GM12801 (cell line): ENCODE measurements around the gene POLR2E.

Experiments used
- TF ChIP-seq, protein P1 (sequence below): IDR thresholded peaks from one replicate; pipeline ENCODE4 v1.5.1; 2011; ENCODE audit warnings: control low read depth; ENCODE audit not compliant: insufficient read length; ENCODE audit errors: extremely low read depth

POLR2E gene

DNA sequence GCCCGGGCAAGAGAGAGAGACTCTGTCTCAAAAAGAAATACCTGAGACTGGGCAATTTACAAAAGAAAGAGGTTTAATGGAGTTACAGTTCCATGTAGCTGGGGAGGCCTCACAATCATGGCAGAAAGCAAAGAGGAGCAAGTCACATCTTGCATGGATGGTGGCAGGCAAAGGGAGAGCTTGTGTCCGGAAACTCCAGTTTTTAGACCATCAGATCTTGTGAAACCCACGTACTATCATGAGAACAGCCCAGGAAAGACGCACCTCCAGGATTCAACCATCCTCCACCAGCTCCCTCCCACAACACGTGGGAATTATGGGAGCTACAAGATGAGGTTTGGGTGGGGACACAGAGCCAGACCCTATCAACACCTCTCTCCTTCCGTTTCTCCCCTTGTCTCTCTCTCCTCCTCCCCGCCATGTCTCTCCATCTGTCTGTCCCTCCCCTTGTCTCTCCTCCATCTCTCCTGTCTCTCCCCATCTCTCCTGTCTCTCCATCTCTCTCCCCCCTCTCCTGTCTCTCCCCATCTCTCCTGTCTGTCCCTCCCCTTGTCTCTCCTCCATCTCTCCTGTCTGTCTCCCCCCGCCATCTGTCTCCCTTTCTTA is 10.0 kb downstream of the POLR2E start:
- TF ChIP-seq, protein P1, sequence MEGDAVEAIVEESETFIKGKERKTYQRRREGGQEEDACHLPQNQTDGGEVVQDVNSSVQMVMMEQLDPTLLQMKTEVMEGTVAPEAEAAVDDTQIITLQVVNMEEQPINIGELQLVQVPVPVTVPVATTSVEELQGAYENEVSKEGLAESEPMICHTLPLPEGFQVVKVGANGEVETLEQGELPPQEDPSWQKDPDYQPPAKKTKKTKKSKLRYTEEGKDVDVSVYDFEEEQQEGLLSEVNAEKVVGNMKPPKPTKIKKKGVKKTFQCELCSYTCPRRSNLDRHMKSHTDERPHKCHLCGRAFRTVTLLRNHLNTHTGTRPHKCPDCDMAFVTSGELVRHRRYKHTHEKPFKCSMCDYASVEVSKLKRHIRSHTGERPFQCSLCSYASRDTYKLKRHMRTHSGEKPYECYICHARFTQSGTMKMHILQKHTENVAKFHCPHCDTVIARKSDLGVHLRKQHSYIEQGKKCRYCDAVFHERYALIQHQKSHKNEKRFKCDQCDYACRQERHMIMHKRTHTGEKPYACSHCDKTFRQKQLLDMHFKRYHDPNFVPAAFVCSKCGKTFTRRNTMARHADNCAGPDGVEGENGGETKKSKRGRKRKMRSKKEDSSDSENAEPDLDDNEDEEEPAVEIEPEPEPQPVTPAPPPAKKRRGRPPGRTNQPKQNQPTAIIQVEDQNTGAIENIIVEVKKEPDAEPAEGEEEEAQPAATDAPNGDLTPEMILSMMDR, result no peak

DNA sequence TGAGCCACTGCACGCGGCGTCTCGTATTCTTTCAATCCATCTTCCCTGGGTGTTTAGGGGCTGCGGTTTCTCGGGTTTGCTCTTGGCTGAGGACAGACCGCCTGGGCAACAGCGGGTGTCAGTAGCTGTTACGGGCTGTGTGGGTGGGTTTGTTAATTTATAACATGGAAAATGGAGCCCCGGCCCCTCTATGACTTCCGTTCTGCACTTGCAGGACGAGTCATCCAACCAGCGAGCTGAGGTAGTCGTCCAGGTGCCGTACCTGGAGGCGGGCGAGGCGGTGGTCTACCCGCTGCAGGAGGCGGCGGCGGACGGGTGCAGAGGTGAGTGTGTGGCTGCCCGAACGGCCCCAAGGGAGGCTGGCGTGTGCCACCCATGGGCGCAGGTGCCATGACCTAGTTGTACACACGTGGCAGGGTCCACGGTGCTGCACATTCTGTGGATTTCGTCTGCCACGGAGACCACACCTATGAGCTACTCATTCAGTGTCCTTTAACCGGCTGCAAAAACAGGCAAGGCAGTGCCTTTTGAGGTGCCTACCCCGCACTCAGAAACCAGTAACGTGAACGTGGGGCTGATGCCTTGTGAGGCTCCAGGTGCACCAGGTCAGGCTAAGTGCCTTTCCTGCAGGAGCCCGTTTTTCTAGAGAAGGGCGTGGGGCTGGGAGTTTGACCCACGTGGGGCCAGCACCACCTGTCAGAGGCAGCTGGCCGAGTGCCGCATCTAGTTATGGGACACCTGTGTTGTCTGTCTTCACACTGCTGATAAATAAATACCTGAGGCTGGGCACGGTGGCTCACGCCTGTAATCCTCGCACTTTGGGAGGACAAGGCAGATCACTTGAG is 10.9 kb downstream of the POLR2E start:
- TF ChIP-seq, protein P1, result no peak

- TF ChIP-seq, protein P1, result no peak
Measured at GRCh38 chr19:1082928-1083816, 12.0 kb downstream of the POLR2E start.

GRCh38 chr19:1082165-1082927 is 12.8 kb downstream of the POLR2E start:
- TF ChIP-seq, protein P1, result no peak

DNA sequence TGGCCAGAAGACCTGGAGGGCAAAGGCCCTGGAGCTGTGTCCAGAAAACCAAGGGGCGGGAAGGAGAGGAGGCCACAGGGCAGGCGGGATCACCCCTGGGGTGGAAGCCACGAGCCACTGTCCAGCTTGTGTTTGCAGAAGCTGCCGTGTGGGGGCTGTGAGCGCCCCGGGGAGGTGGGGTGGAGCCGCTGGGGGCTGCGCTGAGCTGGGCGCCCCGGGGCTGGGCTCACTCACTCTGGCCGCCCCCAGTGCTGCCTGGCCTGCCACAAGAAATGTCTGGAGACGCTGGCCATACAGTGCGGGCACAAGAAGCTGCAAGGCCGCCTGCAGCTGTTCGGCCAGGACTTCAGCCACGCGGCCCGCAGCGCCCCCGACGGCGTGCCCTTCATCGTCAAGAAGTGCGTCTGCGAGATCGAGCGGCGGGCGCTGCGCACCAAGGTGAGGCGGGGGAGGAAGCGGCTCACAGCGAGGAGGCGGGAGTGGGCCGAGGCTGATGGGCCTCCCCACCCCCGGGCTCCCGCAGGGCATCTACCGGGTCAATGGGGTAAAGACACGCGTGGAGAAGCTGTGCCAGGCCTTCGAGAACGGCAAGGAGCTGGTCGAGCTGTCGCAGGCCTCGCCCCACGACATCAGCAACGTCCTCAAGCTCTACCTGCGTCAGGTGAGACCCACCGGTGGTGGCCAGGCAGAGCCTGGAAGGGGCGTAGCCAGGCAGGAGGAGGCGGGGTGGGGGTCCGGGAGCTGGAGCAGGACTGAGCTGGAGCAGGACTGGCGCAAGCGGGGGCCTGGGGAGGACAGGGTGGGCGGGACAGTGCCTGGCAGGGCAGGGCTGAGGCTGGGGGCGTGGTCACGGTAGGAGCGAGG is 13.6 kb downstream of the POLR2E start:
- TF ChIP-seq, protein P1, result no peak

GRCh38 chr19:1080360-1081161 is 14.6 kb downstream of the POLR2E start:
- TF ChIP-seq, protein P1, result no peak
